ENCODE results near the gene RFTN1. TPM values are rescaled to one million over a fixed set of nuclear protein-coding genes. Genes with fewer than 3 reads are reported as not detected.

RFTN1 gene
- total and polyA plus RNA-seq, 4 donors, result 33.8 to 82.5 (median 53.4) TPM

DNA sequence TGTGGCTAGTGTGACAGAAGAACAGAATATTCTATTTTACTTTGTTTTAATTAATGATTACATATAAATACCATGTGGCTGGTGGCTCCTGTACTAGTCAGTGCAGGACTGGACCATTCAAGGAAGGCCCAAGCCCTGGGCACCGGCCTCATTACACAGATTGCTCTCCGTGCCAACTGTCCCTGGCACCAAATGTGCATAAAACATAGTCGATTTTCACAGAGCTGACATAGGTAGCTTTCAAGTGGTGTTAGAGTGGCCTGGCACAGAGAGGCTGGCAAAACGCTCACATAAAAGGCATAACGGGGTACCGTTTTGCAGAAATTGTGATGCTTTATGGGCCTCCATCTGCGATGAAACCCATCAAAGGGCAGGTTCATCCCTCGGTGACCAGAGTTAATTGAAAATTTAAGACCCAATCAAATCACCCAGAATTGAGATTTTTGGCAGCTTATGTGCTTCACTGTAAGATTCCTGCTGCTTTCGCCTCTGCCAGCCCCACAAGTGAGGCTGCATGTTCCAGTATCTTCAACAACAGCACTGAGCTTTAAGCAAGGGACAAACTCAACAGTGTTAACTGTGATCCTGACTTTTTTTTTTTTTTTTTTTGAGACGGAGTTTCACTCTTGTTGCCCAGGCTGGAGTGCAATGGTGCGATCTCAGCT, 25.9 kb downstream of the RFTN1 start:
- ATAC-seq (ENCODE audit: insufficient read depth, low FRiP score), result no peak
- Histone ChIP-seq H3K4me1 (ENCODE audit: control insufficient read depth in 5 of 5, insufficient read depth in 5 of 5, low read length in 5 of 5) (peaks cover 4 to 33% (median 10%) of the 10 kb centered on the region in 5 donors), H3K9ac (ENCODE audit: insufficient read depth in 1 of 2, low read length in 2 of 2) (no peak overlapping the region), H3K4me3 (no peak overlapping the region), H3K27me3 (ENCODE audit: control insufficient read depth in 3 of 3, insufficient read depth in 3 of 3, low read length in 2 of 3) (no peaks in the 10 kb centered on the region), H3K9me3 (ENCODE audit: control insufficient read depth in 4 of 4, insufficient read depth in 3 of 4, low read length in 3 of 4) (no peaks in the 10 kb centered on the region), H3K36me3 (ENCODE audit: control insufficient read depth in 4 of 4, insufficient read depth in 4 of 4, low read length in 4 of 4) (peaks cover 0 to 7% (median 4%) of the 10 kb centered on the region in 4 donors), H3K27ac (ENCODE audit: low read depth in 1 of 2, low read length in 1 of 2) (no peak overlapping the region)
- DNase-seq, result no peak
- 85 to 95% methylated on average over 10 to 11 of the region's 11 CpGs for WGBS, 2 donors
- TF ChIP-seq CTCF (IDR thresholded peaks at IDR 0.05; ENCODE audit: control extremely low read depth, extremely low read depth), result no peak

- H3K27me3 ChIP-seq (ENCODE audit: control insufficient read depth in 3 of 3, insufficient read depth in 3 of 3, low read length in 2 of 3), result no peaks in the 10 kb centered on the region
- no peak for TF ChIP-seq CTCF (IDR thresholded peaks at IDR 0.05; ENCODE audit: control extremely low read depth, extremely low read depth)
- H3K27ac ChIP-seq (ENCODE audit: low read depth in 1 of 2, low read length in 1 of 2), result no peak overlapping the region
- no peak overlapping the region for H3K9ac ChIP-seq (ENCODE audit: insufficient read depth in 1 of 2, low read length in 2 of 2)
- H3K4me3 ChIP-seq, result no peak overlapping the region
- no peak for ATAC-seq (ENCODE audit: insufficient read depth, low FRiP score)
- 96 to 97% methylated on average over 6 of the region's 6 CpGs for WGBS, 2 donors
- DNase-seq, result no peak
- H3K9me3 ChIP-seq (ENCODE audit: control insufficient read depth in 4 of 4, insufficient read depth in 3 of 4, low read length in 3 of 4), result no peaks in the 10 kb centered on the region
- H3K4me1 ChIP-seq (ENCODE audit: control insufficient read depth in 5 of 5, insufficient read depth in 5 of 5, low read length in 5 of 5), result peaks cover 4 to 35% (median 16%) of the 10 kb centered on the region in 5 donors
- peaks cover 0 to 4% (median 3%) of the 10 kb centered on the region in 4 donors for H3K36me3 ChIP-seq (ENCODE audit: control insufficient read depth in 4 of 4, insufficient read depth in 4 of 4, low read length in 4 of 4)
Measured at GRCh38 chr3:16486951-16487480, 26.5 kb downstream of the RFTN1 start.

DNA sequence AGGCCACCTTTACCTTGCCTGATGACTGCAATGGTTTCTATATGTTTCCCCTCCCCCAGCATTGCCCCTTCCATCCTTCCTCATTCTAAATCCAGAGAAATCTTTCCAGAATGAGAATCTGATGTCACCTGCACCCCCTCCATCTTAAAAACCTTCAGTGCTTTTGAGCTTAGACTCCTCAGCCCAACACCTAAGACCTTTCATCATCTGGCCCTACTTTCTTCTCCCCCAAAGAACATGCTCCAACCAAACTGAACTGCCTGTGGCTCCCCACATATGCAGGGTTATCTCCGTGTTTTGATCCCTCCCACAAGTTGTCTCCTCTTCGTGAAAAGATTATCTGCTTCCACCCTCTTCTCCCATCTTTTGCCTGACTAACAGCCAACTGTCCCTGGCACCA, 27.3 kb downstream of the RFTN1 start:
- DNase-seq (no peak), ATAC-seq (ENCODE audit: insufficient read depth, low FRiP score) (no peak)
- Histone ChIP-seq H3K9ac (ENCODE audit: insufficient read depth in 1 of 2, low read length in 2 of 2) (no peak overlapping the region), H3K9me3 (ENCODE audit: control insufficient read depth in 4 of 4, insufficient read depth in 3 of 4, low read length in 3 of 4) (no peaks in the 10 kb centered on the region), H3K36me3 (ENCODE audit: control insufficient read depth in 4 of 4, insufficient read depth in 4 of 4, low read length in 4 of 4) (peaks cover 0 to 2% (median under 1%) of the 10 kb centered on the region in 4 donors), H3K27me3 (ENCODE audit: control insufficient read depth in 3 of 3, insufficient read depth in 3 of 3, low read length in 2 of 3) (no peaks in the 10 kb centered on the region), H3K4me1 (ENCODE audit: control insufficient read depth in 5 of 5, insufficient read depth in 5 of 5, low read length in 5 of 5) (peaks cover 8 to 42% (median 24%) of the 10 kb centered on the region in 5 donors), H3K27ac (ENCODE audit: low read depth in 1 of 2, low read length in 1 of 2) (no peak overlapping the region), H3K4me3 (no peak overlapping the region)
- WGBS, 2 donors, result 89 to 92% methylated on average over 2 of the region's 2 CpGs
- no peak for TF ChIP-seq CTCF (IDR thresholded peaks at IDR 0.05; ENCODE audit: control extremely low read depth, extremely low read depth)
